ENCODE data around the gene ABCB11. TPM values are rescaled to one million over a fixed set of nuclear protein-coding genes. Genes with fewer than 3 reads are reported as not detected.
A peak's percentile ranks its signal among the peaks of the same experiment; 100 is the strongest.

The ABCB11 gene
- not detected in 2 replicates for total RNA-seq

GRCh38 chr2:169031202-169031601, at the start of gene ABCB11:
ABCB11 (minus strand) TSS chr2:169031324; CDS start chr2:169018125, 13,199 bp downstream.
- DNase-seq (ENCODE audit: low read depth), result no peak
- H3K4me3 ChIP-seq (ENCODE audit: low read depth, low read length), result no peak within 1 kb of the TSS
- no peak for TF ChIP-seq CTCF (conservative IDR thresholded peaks at IDR 0.05; ENCODE audit: low read depth, low read length)

GRCh38 chr2:169080250-169081069, 49.3 kb upstream of the ABCB11 start:
- no peak overlapping the region for H3K4me3 ChIP-seq (ENCODE audit: low read depth, low read length)
- no peak for TF ChIP-seq CTCF (conservative IDR thresholded peaks at IDR 0.05; ENCODE audit: low read depth, low read length)
- no peak for DNase-seq (ENCODE audit: low read depth)

GRCh38 chr2:169077674-169078240, 46.6 kb upstream of the ABCB11 start:
- H3K4me3 ChIP-seq (ENCODE audit: low read depth, low read length), result no peak overlapping the region
- no peak for DNase-seq (ENCODE audit: low read depth)
- TF ChIP-seq CTCF (conservative IDR thresholded peaks at IDR 0.05; ENCODE audit: low read depth, low read length), result no peak

GRCh38 chr2:169073963-169074751, 43.0 kb upstream of the ABCB11 start:
- peak overlapping the region; percentile 25 for H3K4me3 ChIP-seq (ENCODE audit: low read depth, low read length)
- DNase-seq (ENCODE audit: low read depth), result peak; percentile 99
- no peak for TF ChIP-seq CTCF (conservative IDR thresholded peaks at IDR 0.05; ENCODE audit: low read depth, low read length)

- no peak for DNase-seq (ENCODE audit: low read depth)
- TF ChIP-seq CTCF (conservative IDR thresholded peaks at IDR 0.05; ENCODE audit: low read depth, low read length), result no peak
- H3K4me3 ChIP-seq (ENCODE audit: low read depth, low read length), result peak overlapping the region; percentile 25
These were observed 42.3 kb upstream of the ABCB11 start for GRCh38 chr2:169073211-169073962.

GRCh38 chr2:169072163-169072925, 41.2 kb upstream of the ABCB11 start:
- TF ChIP-seq CTCF (conservative IDR thresholded peaks at IDR 0.05; ENCODE audit: low read depth, low read length), result no peak
- no peak for DNase-seq (ENCODE audit: low read depth)
- H3K4me3 ChIP-seq (ENCODE audit: low read depth, low read length), result no peak overlapping the region

Data from epithelial cell of proximal tubule (primary cell).